HL-60 (cell line): Measurements from ENCODE around the gene CPPED1.

Experiments used
- DNase-seq, 2 experiments: peaks; one replicate each; pipeline ENCODE4 v3.0.0-alpha.2; 2010 to 2020; ENCODE audit warnings: low read depth in 1 of 2, low spot score in 1 of 2
- H3K27ac ChIP-seq: fragments of 250-450 bp; sonication (Bioruptor Pico); replicated peaks from 2 replicates; pipeline ENCODE4 v1.5.1; 2020; ENCODE audit warnings: mild to moderate bottlenecking, moderate library complexity
- H3K27me3 ChIP-seq: fragments of 250-450 bp; sonication (Bioruptor Pico); 2 replicates; pipeline ENCODE4 v1.5.1; 2021; ENCODE audit warnings: mild to moderate bottlenecking, moderate library complexity; ENCODE audit not compliant: insufficient read depth, poor library complexity, severe bottlenecking
- H3K4me3 ChIP-seq: replicated peaks from 2 replicates; pipeline ENCODE4 v1.5.1; 2011; ENCODE audit warnings: mild to moderate bottlenecking, control low read depth, low read length; ENCODE audit not compliant: insufficient read depth
- CTCF ChIP-seq: IDR thresholded peaks from one replicate; pipeline ENCODE4 v1.5.1; 2011; ENCODE audit warnings: low read length, control low read depth, inconsistent platforms; ENCODE audit not compliant: insufficient read depth
- GABPA ChIP-seq: IDR thresholded peaks from 2 replicates; pipeline ENCODE4 v1.6.1; 2012; ENCODE audit warnings: low read depth
- POLR2AphosphoS5 ChIP-seq: IDR thresholded peaks from 2 replicates; pipeline ENCODE4 v1.6.1; 2012; ENCODE audit warnings: low read depth
- REST ChIP-seq: IDR thresholded peaks from 2 replicates; pipeline ENCODE4 v1.6.1; 2012; ENCODE audit warnings: low read depth; ENCODE audit not compliant: insufficient replicate concordance
- SPI1 ChIP-seq: IDR thresholded peaks from 2 replicates; pipeline ENCODE4 v1.6.1; 2012; ENCODE audit warnings: low read depth, mild to moderate bottlenecking, borderline replicate concordance

The CPPED1 gene

GRCh38 chr16:12758031-12758669 is 45.5 kb downstream of the CPPED1 start:
- H3K4me3 ChIP-seq, result no peak overlapping the region
- no peaks in the 10 kb centered on the region for H3K27me3 ChIP-seq
- no peak for TF ChIP-seq SPI1
- TF ChIP-seq GABPA, result no peak
- no peak for TF ChIP-seq CTCF
- no peak for TF ChIP-seq REST
- no peak for TF ChIP-seq POLR2AphosphoS5
- H3K27ac ChIP-seq, result no peak overlapping the region
- DNase-seq, result no peak

- Histone ChIP-seq H3K4me3 (no peak overlapping the region), H3K27me3 (no peaks in the 10 kb centered on the region), H3K27ac (no peak overlapping the region)
- no peak for DNase-seq
- no peak for TF ChIP-seq GABPA
- no peak for TF ChIP-seq REST
- TF ChIP-seq SPI1, result no peak
- TF ChIP-seq POLR2AphosphoS5, result no peak
- no peak for TF ChIP-seq CTCF
Measured at GRCh38 chr16:12757546-12757945, 46.1 kb downstream of the CPPED1 start.

- H3K27me3 ChIP-seq, result no peaks in the 10 kb centered on the region
- DNase-seq, result no peak
- no peak overlapping the region for H3K4me3 ChIP-seq
- no peak overlapping the region for H3K27ac ChIP-seq
- TF ChIP-seq CTCF (no peak), SPI1 (no peak), REST (no peak), POLR2AphosphoS5 (no peak), GABPA (no peak)
Measured at GRCh38 chr16:12754824-12755543, 48.7 kb downstream of the CPPED1 start.
